Activated T-cell treated with anti-CD3 and anti-CD28 coated beads, Interleukin-2, amount 50 U/mL, for 1 hour (primary cell): ENCODE results near the gene ARFGAP1.
"Not testable (repeated sequence)": the region's sequence is repeated elsewhere in the genome, so short reads cannot be mapped to it uniquely, and the experiment has no call there.

Experiments
- DNase-seq: peaks from one replicate; pipeline ENCODE4 v3.0.0-alpha.2; 2020

Gene ARFGAP1

GRCh38 chr20:63322146-63322932, 49.7 kb downstream of the ARFGAP1 start:
- no peak for DNase-seq

- DNase-seq, result no peak
Measured at GRCh38 chr20:63322933-63323273, 50.3 kb downstream of the ARFGAP1 start.

GRCh38 chr20:63323357-63323981, 50.9 kb downstream of the ARFGAP1 start:
- DNase-seq, result no peak

- DNase-seq, result no peak
Measured at GRCh38 chr20:63325021-63325471, 52.4 kb downstream of the ARFGAP1 start.

- DNase-seq, result no peak
Measured at GRCh38 chr20:63325554-63326313, 53.1 kb downstream of the ARFGAP1 start.

GRCh38 chr20:63326314-63327230, 54.0 kb downstream of the ARFGAP1 start:
- no peak for DNase-seq

GRCh38 chr20:63327231-63327745, 54.7 kb downstream of the ARFGAP1 start:
- no peak for DNase-seq

- no peak for DNase-seq
Measured at GRCh38 chr20:63328026-63328700, 55.5 kb downstream of the ARFGAP1 start.

- DNase-seq, result no peak
Measured at GRCh38 chr20:63328718-63329275, 56.2 kb downstream of the ARFGAP1 start.

- DNase-seq, result no peak
Measured at GRCh38 chr20:63329331-63330083, 56.9 kb downstream of the ARFGAP1 start.

GRCh38 chr20:63330084-63330760, 57.6 kb downstream of the ARFGAP1 start:
- DNase-seq, result no peak

GRCh38 chr20:63330940-63331339, 58.3 kb downstream of the ARFGAP1 start:
- no peak for DNase-seq

- DNase-seq, result no peak
Measured at GRCh38 chr20:63331741-63332400, 59.3 kb downstream of the ARFGAP1 start.

GRCh38 chr20:63332488-63333240, 60.1 kb downstream of the ARFGAP1 start:
- no peak for DNase-seq

- no peak for DNase-seq
Measured at GRCh38 chr20:63333241-63333836, 60.7 kb downstream of the ARFGAP1 start.

GRCh38 chr20:63334356-63334755, 61.7 kb downstream of the ARFGAP1 start:
- DNase-seq, result no peak

- DNase-seq, result not testable (repeated sequence)
Measured at GRCh38 chr20:63335060-63335459, 62.4 kb downstream of the ARFGAP1 start.

GRCh38 chr20:63335711-63336110, 63.1 kb downstream of the ARFGAP1 start:
- no peak for DNase-seq
